Osteocyte (in vitro differentiated cells): ENCODE data around the gene SCP2. TPM values are rescaled to one million over a fixed set of nuclear protein-coding genes. Genes with fewer than 3 reads are reported as not detected.

Experiments used
- DNase-seq: peaks from one replicate; pipeline ENCODE4 v3.0.0; 2021; ENCODE audit warnings: mixed read lengths; ENCODE audit not compliant: unreplicated experiment; ENCODE audit errors: extremely low spot score
- H3K27ac Mint-ChIP-seq: one replicate; pipeline ENCODE4 v1.8.0; 2021; ENCODE audit warnings: mild to moderate bottlenecking, mixed read lengths; ENCODE audit not compliant: unreplicated experiment
- H3K27me3 Mint-ChIP-seq: one replicate; pipeline ENCODE4 v1.8.0; 2021; ENCODE audit warnings: mixed read lengths; ENCODE audit not compliant: unreplicated experiment
- H3K36me3 Mint-ChIP-seq: one replicate; pipeline ENCODE4 v1.8.0; 2021; ENCODE audit warnings: mixed read lengths; ENCODE audit not compliant: unreplicated experiment
- H3K4me1 Mint-ChIP-seq: one replicate; pipeline ENCODE4 v1.8.0; 2021; ENCODE audit warnings: mixed read lengths; ENCODE audit not compliant: unreplicated experiment
- H3K4me3 Mint-ChIP-seq: one replicate; pipeline ENCODE4 v1.8.0; 2021; ENCODE audit warnings: mild to moderate bottlenecking, moderate library complexity, mixed read lengths; ENCODE audit not compliant: unreplicated experiment
- H3K9me3 Mint-ChIP-seq: one replicate; pipeline ENCODE4 v1.8.0; 2021; ENCODE audit warnings: mixed read lengths; ENCODE audit not compliant: unreplicated experiment
- CTCF ChIP-seq: fragments of 200-600 bp; sonication (generic); IDR thresholded peaks from 2 replicates; pipeline ENCODE4 v1.5.0; 2021; ENCODE audit warnings: antibody characterized with exemption, mild to moderate bottlenecking, moderate library complexity
- total RNA-seq: library from RNA; stranded (reverse); gene quantifications from 2 replicates; pipeline ENCODE4 v1.2.1, GENCODE V29; 2021

SCP2 gene
- total RNA-seq, 1 donor from 2014 or later = 84.2 TPM

DNA sequence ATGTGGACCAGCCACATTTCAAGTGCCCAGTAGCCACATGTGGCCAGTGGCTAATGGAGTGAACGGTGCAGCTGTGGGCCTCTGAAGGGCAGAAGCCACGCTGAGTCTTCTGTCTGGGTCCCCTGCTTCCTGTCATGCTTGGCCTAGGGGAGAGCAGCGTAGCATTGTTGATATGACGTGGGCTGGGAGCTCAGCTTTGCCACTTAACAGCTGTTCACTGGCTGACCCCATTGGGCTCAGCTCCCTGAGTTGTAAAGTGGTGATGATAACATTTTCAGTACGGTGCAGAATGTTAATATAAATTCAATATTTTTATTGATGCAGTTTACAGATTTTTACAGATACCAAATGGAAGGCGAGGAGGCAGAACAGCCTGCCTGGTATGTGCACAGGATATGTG, 139.4 kb downstream of the SCP2 start:
- no peaks in the 10 kb centered on the region for H3K9me3 Mint-ChIP-seq
- peaks cover 5% of the 10 kb centered on the region for H3K4me1 Mint-ChIP-seq
- H3K36me3 Mint-ChIP-seq = no peaks in the 10 kb centered on the region
- DNase-seq = no peak
- H3K27me3 Mint-ChIP-seq = no peaks in the 10 kb centered on the region
- no peak for TF ChIP-seq CTCF
- no peak overlapping the region for H3K27ac Mint-ChIP-seq
- no peak overlapping the region for H3K4me3 Mint-ChIP-seq

GRCh38 chr1:53066891-53067738, 140.0 kb downstream of the SCP2 start:
- Mint-ChIP-seq H3K36me3 (no peaks in the 10 kb centered on the region), H3K4me3 (no peak overlapping the region), H3K9me3 (no peaks in the 10 kb centered on the region), H3K27ac (no peak overlapping the region), H3K27me3 (no peaks in the 10 kb centered on the region), H3K4me1 (peaks cover 3% of the 10 kb centered on the region)
- TF ChIP-seq CTCF = no peak
- DNase-seq = peak; percentile 71

DNA sequence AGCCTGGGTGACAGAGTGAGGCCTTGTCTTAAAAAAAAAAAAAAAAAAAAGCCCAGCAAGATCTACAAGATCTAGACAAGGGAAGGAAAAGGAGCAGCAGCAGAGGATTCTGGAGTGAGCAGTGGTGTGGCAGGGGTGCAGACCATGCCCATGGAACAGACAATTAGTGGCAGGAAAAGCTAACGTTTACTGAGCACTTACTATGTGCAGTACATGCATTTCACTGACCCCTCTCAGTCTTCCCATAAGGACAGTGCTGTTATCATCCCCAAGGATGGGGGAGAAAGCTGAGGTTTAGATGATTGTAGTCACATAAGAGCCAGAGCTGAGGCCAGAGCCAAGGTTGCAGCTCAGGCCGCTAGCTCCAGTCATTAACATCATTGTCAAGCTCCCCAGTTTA, 140.8 kb downstream of the SCP2 start:
- DNase-seq = no peak
- no peak overlapping the region for H3K4me3 Mint-ChIP-seq
- no peaks in the 10 kb centered on the region for H3K9me3 Mint-ChIP-seq
- H3K27me3 Mint-ChIP-seq = no peaks in the 10 kb centered on the region
- TF ChIP-seq CTCF = no peak
- no peak overlapping the region for H3K27ac Mint-ChIP-seq
- no peaks in the 10 kb centered on the region for H3K36me3 Mint-ChIP-seq
- peaks cover 3% of the 10 kb centered on the region for H3K4me1 Mint-ChIP-seq

GRCh38 chr1:53068314-53069099, 141.4 kb downstream of the SCP2 start:
- Mint-ChIP-seq H3K27me3 (no peaks in the 10 kb centered on the region), H3K9me3 (no peaks in the 10 kb centered on the region), H3K36me3 (no peaks in the 10 kb centered on the region), H3K4me1 (no peaks in the 10 kb centered on the region), H3K4me3 (no peak overlapping the region), H3K27ac (no peak overlapping the region)
- no peak for TF ChIP-seq CTCF
- peak; percentile 75 for DNase-seq

- no peaks in the 10 kb centered on the region for H3K4me1 Mint-ChIP-seq
- no peak overlapping the region for H3K27ac Mint-ChIP-seq
- H3K4me3 Mint-ChIP-seq = no peak overlapping the region
- H3K9me3 Mint-ChIP-seq = no peaks in the 10 kb centered on the region
- H3K27me3 Mint-ChIP-seq = no peaks in the 10 kb centered on the region
- TF ChIP-seq CTCF = no peak
- H3K36me3 Mint-ChIP-seq = no peaks in the 10 kb centered on the region
- no peak for DNase-seq
These were observed 142.2 kb downstream of the SCP2 start for GRCh38 chr1:53069265-53069662.
